Astrocyte of the spinal cord (primary cell): Measurements from ENCODE around the gene CSF2.
A peak's percentile ranks its signal among the peaks of the same experiment; 100 is the strongest.

Source experiments
- DNase-seq: peaks from one replicate; pipeline ENCODE4 v3.0.0; 2011; ENCODE audit warnings: low read depth, low spot score
- H3K4me3 ChIP-seq: 2 replicates; pipeline ENCODE4 v1.5.1; 2011; ENCODE audit warnings: low read depth, mild to moderate bottlenecking, low read length, moderate library complexity
- in situ Hi-C: cut with HindIII; loops from 2 replicates; pipeline ENCODE4 v1.10.0; 2017; ENCODE audit warnings: low sequenced_read_pairs
- TF ChIP-seq, protein P1 (sequence below): IDR thresholded peaks from 2 replicates; pipeline ENCODE4 v1.5.1; 2012; ENCODE audit warnings: low read depth, mild to moderate bottlenecking, low read length, inconsistent platforms

CSF2 gene

DNA sequence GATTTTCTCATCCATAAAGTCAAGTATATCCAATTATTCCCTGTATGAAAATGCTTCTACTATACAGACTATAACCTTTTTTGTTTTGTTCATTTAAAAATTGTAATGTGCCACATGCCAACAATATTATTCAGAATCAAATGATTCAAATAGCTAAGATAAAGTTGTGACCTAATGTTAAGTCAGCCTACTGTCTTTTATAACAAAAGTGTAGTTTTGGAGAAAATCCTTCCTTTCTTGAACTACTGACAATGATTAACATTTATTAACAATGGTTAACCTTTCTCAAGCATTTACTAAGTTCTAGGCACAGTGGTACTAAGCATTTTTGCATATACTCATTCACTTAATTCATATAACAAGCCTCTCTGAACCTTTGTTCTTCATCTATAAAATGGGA lies 25.0 kb downstream of the CSF2 start:
- TF ChIP-seq, protein P1, sequence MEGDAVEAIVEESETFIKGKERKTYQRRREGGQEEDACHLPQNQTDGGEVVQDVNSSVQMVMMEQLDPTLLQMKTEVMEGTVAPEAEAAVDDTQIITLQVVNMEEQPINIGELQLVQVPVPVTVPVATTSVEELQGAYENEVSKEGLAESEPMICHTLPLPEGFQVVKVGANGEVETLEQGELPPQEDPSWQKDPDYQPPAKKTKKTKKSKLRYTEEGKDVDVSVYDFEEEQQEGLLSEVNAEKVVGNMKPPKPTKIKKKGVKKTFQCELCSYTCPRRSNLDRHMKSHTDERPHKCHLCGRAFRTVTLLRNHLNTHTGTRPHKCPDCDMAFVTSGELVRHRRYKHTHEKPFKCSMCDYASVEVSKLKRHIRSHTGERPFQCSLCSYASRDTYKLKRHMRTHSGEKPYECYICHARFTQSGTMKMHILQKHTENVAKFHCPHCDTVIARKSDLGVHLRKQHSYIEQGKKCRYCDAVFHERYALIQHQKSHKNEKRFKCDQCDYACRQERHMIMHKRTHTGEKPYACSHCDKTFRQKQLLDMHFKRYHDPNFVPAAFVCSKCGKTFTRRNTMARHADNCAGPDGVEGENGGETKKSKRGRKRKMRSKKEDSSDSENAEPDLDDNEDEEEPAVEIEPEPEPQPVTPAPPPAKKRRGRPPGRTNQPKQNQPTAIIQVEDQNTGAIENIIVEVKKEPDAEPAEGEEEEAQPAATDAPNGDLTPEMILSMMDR, result no peak
- in situ Hi-C loops, result no loop called here
- no peak overlapping the region for H3K4me3 ChIP-seq
- DNase-seq, result no peak

DNA sequence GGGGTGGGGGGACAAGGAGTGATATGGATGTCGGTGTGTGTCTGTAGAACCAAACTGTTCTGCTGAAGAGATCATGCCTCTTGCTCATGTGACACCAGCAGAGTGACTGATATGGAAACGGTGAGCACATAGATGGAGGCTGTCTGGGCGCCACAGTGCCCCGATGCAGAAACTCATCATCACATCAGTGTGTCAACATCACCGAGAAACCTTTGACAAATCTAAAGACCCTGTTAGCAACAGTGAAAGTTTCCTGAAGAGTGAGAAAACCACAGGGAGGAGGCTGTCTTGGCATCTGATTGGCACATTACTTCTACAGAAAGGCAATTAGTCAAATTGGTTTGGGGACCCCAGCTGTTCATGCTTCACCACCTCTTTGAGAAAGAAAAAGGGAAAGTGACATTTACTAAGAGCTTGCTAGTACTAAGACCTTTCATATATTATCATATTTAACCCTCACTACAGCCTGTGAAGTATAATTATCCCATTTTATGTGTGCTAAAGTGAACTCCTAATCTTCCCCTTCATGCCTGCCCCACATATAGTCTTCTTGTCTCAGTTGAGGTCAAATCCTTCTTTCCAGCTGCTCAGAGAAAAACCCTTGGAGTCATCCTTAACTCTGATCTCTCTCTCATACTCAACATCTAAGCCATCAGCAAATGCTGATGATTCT lies 25.6 kb downstream of the CSF2 start:
- DNase-seq, result no peak
- in situ Hi-C loops, result no loop called here
- no peak overlapping the region for H3K4me3 ChIP-seq
- TF ChIP-seq, protein P1, result no peak

DNA sequence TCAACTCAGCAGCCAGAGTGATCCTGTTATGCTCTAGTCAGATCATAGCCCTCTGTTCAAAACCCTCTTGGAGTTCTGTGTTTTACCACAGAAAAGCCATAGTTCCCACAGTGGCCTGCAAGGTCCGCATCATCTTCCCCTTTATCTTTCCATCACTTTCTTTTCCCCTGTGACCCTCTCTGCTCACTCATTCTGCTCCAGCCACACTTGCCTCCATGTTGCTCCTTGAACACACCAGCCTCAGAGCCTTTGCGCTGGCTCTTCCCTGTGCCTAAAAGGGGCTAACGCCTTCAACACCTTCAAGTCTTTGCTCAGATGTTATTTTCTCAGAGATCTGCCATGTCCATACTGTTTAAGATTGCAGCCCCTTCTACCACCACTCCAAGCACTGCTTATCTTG lies 26.3 kb downstream of the CSF2 start:
- TF ChIP-seq, protein P1, result no peak
- in situ Hi-C loops, result no loop called here
- DNase-seq, result no peak
- no peak overlapping the region for H3K4me3 ChIP-seq

DNA sequence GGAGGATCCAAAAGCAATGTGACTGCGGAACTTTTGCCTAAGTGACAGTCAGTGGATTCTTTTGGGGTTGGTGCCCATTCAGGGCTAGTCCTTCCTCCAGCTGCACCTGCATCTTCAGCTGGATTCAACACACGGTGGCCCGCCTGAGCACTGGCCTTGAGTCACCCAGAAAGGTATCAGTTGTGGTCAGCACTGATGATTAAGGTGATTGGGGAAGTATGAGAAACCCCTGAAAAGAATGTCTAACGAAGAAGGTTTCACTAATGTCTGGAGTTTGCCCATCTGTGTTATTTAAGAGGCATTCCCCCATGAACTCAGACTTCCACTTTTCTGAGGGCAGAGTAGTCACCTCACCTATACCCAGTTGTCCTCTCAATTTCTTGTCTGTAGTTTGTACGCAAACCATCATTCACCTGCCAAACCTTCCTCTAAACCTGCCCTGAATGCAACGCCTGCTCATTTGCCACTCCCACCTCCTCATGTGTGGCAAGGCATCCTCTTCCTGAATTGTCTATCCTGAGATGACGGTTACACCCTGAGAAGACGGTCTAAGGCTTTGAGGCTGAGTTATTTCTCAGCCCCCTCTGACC lies 27.2 kb downstream of the CSF2 start:
- no peak for DNase-seq
- in situ Hi-C loops, result no loop called here
- no peak overlapping the region for H3K4me3 ChIP-seq
- TF ChIP-seq, protein P1, result no peak

DNA sequence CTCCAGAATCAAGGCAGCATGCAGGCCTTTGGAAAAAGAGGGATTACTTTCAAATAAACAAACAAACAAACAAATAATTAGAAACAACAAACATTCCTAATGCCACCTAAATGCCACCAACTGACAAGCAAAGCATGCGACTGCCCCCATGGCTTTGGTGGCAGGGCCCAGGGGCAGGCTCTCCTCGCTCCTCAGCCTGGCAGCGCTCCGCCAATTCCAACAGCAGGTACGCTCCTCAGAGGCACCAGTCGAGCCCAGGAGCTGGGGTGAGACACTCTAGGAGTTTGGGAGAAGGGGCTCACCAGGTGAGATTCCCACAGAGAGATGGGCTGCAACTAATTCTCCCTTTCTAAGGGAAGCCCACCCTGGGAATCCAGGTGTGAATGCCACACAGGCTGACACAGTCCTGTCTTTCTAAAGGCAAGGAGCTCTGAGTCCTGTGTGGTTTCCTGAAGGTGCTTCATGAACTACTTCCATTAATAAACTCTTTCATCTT lies 27.8 kb downstream of the CSF2 start:
- in situ Hi-C loops, result no loop called here
- DNase-seq, result no peak

DNA sequence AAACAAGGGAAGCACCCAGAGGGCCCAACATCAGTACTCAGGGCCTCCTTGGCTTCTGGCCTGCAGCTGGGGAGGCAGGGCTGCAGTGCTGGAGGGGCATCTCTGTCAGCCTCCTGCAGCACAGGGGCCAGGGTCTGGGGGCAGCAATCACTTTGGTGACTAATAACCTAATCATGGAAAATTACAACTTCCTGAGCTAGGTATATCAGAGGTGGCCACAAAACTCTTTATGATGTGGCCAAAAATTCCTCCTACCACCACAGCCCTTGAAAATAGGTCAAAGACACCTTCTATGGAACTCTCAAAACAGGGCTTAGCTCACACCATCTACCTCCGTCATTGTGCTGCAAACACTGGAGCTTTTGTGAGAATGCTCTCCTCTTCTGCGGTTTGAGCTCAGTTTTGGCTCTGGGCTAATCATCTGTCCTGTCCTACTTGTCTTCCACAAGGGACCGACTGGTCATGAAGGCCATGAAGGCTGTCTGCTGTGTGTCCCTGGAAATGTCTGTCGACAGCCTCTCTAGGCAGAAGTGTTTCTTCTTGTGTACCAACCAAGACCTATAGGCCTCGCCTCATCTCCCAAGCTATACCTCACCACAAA lies 28.6 kb downstream of the CSF2 start:
- peak; percentile 20 for DNase-seq
- in situ Hi-C loops, result no loop called here
- no peak overlapping the region for H3K4me3 ChIP-seq
- TF ChIP-seq, protein P1, result no peak

More for the DNA sequence above, 27.8 kb downstream of the CSF2 start:
- H3K4me3 ChIP-seq, result no peak overlapping the region
- TF ChIP-seq, protein P1, result no peak
